Neural cell (in vitro differentiated cells): ENCODE results near the gene LRRC18. TPM values are rescaled to one million over a fixed set of nuclear protein-coding genes. Genes with fewer than 3 reads are reported as not detected.

Source experiments
- H2AFZ ChIP-seq: fragments of 200-600, 300-800 bp; sonication (generic), shearing (Covaris generic); 2 replicates; pipeline ENCODE4 v1.6.0; 2014; ENCODE audit warnings: low read depth, mild to moderate bottlenecking, antibody characterized with exemption, low read length, moderate library complexity
- H3F3A ChIP-seq: fragments of 200-600 bp; shearing (Covaris generic); 2 replicates; pipeline ENCODE4 v1.6.1; 2016; ENCODE audit warnings: mild to moderate bottlenecking, moderate library complexity, mixed read lengths, antibody characterized with exemption, low read length; ENCODE audit not compliant: insufficient read depth, poor library complexity, severe bottlenecking
- H3K27ac ChIP-seq: fragments of 200-600, 300-800 bp; sonication (generic), shearing (Covaris generic); 2 replicates; pipeline ENCODE4 v1.5.1; 2014; ENCODE audit warnings: mild to moderate bottlenecking, low read length, moderate library complexity
- H3K27me3 ChIP-seq: fragments of 300-800, 200-600 bp; sonication (generic), shearing (Covaris generic); 2 replicates; pipeline ENCODE4 v1.6.0; 2014; ENCODE audit warnings: mild to moderate bottlenecking, low read depth, low read length, moderate library complexity; ENCODE audit not compliant: insufficient read depth
- H3K36me3 ChIP-seq: fragments of 300-800, 200-600 bp; sonication (generic), shearing (Covaris generic); 2 replicates; pipeline ENCODE4 v1.5.1; 2014; ENCODE audit warnings: mild to moderate bottlenecking, antibody characterized with exemption, low read length, moderate library complexity; ENCODE audit not compliant: insufficient read depth
- H3K4me2 ChIP-seq: fragments of 300-800, 200-600 bp; sonication (generic), shearing (Covaris generic); 2 replicates; pipeline ENCODE4 v1.6.0; 2014; ENCODE audit warnings: mild to moderate bottlenecking, low read length
- H3K4me3 ChIP-seq: fragments of 300-800, 200-600 bp; sonication (generic), shearing (Covaris generic); 2 replicates; pipeline ENCODE4 v1.5.1; 2014; ENCODE audit warnings: mild to moderate bottlenecking, low read length, moderate library complexity
- H3K79me2 ChIP-seq: fragments of 200-600 bp; shearing (Covaris generic); replicated peaks from 2 replicates; pipeline ENCODE4 v1.6.0; 2014; ENCODE audit warnings: mild to moderate bottlenecking, low read length, moderate library complexity; ENCODE audit not compliant: insufficient read depth
- H3K9ac ChIP-seq: fragments of 300-800, 200-600 bp; sonication (generic), shearing (Covaris generic); 2 replicates; pipeline ENCODE4 v1.6.1; 2016; ENCODE audit warnings: mild to moderate bottlenecking, low read length, mixed read lengths
- H3K9me2 ChIP-seq: fragments of 200-600 bp; shearing (Covaris generic); 2 replicates; pipeline ENCODE4 v1.6.1; 2016; ENCODE audit warnings: mild to moderate bottlenecking, low read length, mixed read lengths; ENCODE audit not compliant: insufficient read depth
- H3K9me3 ChIP-seq: fragments of 200-600, 300-800 bp; sonication (generic), shearing (Covaris generic); 2 replicates; pipeline ENCODE4 v1.6.1; 2016; ENCODE audit warnings: mild to moderate bottlenecking, mixed run types, low read length, moderate library complexity, mixed read lengths
- H4K20me1 ChIP-seq: fragments of 200-600 bp; shearing (Covaris generic); 2 replicates; pipeline ENCODE4 v1.6.1; 2016; ENCODE audit warnings: mild to moderate bottlenecking, mixed run types; ENCODE audit not compliant: insufficient read depth
- EP300 ChIP-seq: fragments of 450-650 bp; conservative IDR thresholded peaks from 2 replicates; pipeline ENCODE4 v1.6.1; 2014; ENCODE audit warnings: antibody characterized with exemption, mild to moderate bottlenecking, moderate library complexity; ENCODE audit not compliant: poor library complexity, severe bottlenecking
- EZH2 ChIP-seq: fragments of 200-600, 300-800 bp; shearing (Covaris generic), sonication (generic); IDR thresholded peaks from 2 replicates; pipeline ENCODE4 v1.6.1; 2014; ENCODE audit warnings: antibody characterized with exemption, low read length, borderline replicate concordance, mild to moderate bottlenecking; ENCODE audit not compliant: insufficient read depth, poor library complexity, severe bottlenecking
- MXI1 ChIP-seq: fragments of 450-650 bp; conservative IDR thresholded peaks from 2 replicates; pipeline ENCODE4 v1.6.1; 2014; ENCODE audit warnings: antibody characterized with exemption, mild to moderate bottlenecking; ENCODE audit not compliant: poor library complexity, severe bottlenecking
- POLR2AphosphoS5 ChIP-seq: IDR thresholded peaks from 2 replicates; pipeline ENCODE4 v1.6.1; 2012
- RAD21 ChIP-seq: fragments of 450-650 bp; conservative IDR thresholded peaks from 2 replicates; pipeline ENCODE4 v1.6.1; 2014; ENCODE audit warnings: antibody characterized with exemption, mild to moderate bottlenecking, moderate library complexity
- SMC3 ChIP-seq: fragments of 450-650 bp; conservative IDR thresholded peaks from 2 replicates; pipeline ENCODE4 v1.6.1; 2014; ENCODE audit warnings: antibody characterized with exemption, mild to moderate bottlenecking, moderate library complexity; ENCODE audit not compliant: poor library complexity
- TAF1 ChIP-seq: IDR thresholded peaks from 2 replicates; pipeline ENCODE4 v1.6.1; 2012; ENCODE audit warnings: low read depth
- polyA plus RNA-seq: library from polyadenylated mRNA; depleted of rRNA; stranded (reverse); fragments of >200 nt; gene quantifications from 2 replicates; pipeline ENCODE4 v1.2.3, GENCODE V29; 2014
- TF ChIP-seq, protein P1 (sequence below): fragments of 450-650 bp; IDR thresholded peaks from 2 replicates; pipeline ENCODE4 v1.5.1; 2014; ENCODE audit warnings: antibody characterized with exemption, mild to moderate bottlenecking, moderate library complexity; ENCODE audit not compliant: poor library complexity, severe bottlenecking
- TF ChIP-seq, protein P2 (sequence below): IDR thresholded peaks from 2 replicates; pipeline ENCODE4 v1.6.1; 2012; ENCODE audit warnings: borderline replicate concordance

Gene LRRC18
- polyA plus RNA-seq, 1 donor from 2014 or later: not detected

DNA sequence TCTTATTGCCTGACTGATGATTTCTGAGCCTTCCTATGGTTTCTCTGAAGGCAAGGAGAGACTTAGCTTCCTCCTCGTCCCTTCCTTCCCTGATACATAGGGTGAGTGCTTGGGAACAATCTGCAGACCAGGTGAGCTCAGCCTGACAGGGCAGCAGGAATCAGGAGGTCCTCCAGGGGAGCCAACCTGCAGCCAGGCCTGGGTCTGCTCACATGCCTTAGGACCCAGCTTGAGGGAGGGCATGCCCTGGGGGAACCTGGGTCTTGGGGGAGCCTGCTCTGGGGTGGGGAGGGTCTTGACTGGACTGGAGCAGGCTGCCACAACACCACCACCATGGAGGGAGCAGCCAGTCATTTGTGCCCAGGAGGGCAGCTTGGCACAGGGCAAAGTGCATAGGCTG is 57.7 kb downstream of the LRRC18 start:
- Histone ChIP-seq H3K4me3 (no peak overlapping the region), H4K20me1 (no peaks in the 10 kb centered on the region), H3F3A (no peaks in the 10 kb centered on the region), H3K36me3 (no peaks in the 10 kb centered on the region), H3K4me2 (no peak overlapping the region), H3K27ac (no peak overlapping the region), H3K9me2 (no peaks in the 10 kb centered on the region), H3K79me2 (no peaks in the 10 kb centered on the region), H2AFZ (no peak overlapping the region), H3K27me3 (no peaks in the 10 kb centered on the region), H3K9me3 (no peaks in the 10 kb centered on the region), H3K9ac (no peak overlapping the region)
- TF ChIP-seq POLR2AphosphoS5 (no peak), EZH2 (no peak), EP300 (no peak), TAF1 (no peak), RAD21 (no peak), MXI1 (no peak), SMC3 (no peak)
- TF ChIP-seq, protein P1, sequence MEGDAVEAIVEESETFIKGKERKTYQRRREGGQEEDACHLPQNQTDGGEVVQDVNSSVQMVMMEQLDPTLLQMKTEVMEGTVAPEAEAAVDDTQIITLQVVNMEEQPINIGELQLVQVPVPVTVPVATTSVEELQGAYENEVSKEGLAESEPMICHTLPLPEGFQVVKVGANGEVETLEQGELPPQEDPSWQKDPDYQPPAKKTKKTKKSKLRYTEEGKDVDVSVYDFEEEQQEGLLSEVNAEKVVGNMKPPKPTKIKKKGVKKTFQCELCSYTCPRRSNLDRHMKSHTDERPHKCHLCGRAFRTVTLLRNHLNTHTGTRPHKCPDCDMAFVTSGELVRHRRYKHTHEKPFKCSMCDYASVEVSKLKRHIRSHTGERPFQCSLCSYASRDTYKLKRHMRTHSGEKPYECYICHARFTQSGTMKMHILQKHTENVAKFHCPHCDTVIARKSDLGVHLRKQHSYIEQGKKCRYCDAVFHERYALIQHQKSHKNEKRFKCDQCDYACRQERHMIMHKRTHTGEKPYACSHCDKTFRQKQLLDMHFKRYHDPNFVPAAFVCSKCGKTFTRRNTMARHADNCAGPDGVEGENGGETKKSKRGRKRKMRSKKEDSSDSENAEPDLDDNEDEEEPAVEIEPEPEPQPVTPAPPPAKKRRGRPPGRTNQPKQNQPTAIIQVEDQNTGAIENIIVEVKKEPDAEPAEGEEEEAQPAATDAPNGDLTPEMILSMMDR: no peak
- TF ChIP-seq, protein P2, sequence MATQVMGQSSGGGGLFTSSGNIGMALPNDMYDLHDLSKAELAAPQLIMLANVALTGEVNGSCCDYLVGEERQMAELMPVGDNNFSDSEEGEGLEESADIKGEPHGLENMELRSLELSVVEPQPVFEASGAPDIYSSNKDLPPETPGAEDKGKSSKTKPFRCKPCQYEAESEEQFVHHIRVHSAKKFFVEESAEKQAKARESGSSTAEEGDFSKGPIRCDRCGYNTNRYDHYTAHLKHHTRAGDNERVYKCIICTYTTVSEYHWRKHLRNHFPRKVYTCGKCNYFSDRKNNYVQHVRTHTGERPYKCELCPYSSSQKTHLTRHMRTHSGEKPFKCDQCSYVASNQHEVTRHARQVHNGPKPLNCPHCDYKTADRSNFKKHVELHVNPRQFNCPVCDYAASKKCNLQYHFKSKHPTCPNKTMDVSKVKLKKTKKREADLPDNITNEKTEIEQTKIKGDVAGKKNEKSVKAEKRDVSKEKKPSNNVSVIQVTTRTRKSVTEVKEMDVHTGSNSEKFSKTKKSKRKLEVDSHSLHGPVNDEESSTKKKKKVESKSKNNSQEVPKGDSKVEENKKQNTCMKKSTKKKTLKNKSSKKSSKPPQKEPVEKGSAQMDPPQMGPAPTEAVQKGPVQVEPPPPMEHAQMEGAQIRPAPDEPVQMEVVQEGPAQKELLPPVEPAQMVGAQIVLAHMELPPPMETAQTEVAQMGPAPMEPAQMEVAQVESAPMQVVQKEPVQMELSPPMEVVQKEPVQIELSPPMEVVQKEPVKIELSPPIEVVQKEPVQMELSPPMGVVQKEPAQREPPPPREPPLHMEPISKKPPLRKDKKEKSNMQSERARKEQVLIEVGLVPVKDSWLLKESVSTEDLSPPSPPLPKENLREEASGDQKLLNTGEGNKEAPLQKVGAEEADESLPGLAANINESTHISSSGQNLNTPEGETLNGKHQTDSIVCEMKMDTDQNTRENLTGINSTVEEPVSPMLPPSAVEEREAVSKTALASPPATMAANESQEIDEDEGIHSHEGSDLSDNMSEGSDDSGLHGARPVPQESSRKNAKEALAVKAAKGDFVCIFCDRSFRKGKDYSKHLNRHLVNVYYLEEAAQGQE: no peak

GRCh38 chr10:48880016-48880705 is 59.5 kb downstream of the LRRC18 start:
- no peaks in the 10 kb centered on the region for H3K79me2 ChIP-seq
- no peaks in the 10 kb centered on the region for H3K9me3 ChIP-seq
- no peaks in the 10 kb centered on the region for H4K20me1 ChIP-seq
- H3K36me3 ChIP-seq: no peaks in the 10 kb centered on the region
- H2AFZ ChIP-seq: no peak overlapping the region
- H3K4me3 ChIP-seq: no peak overlapping the region
- no peak overlapping the region for H3K4me2 ChIP-seq
- no peaks in the 10 kb centered on the region for H3F3A ChIP-seq
- peak; percentile 44 for TF ChIP-seq EP300
- TF ChIP-seq, protein P2: no peak
- no peak overlapping the region for H3K9ac ChIP-seq
- no peak overlapping the region for H3K27ac ChIP-seq
- no peaks in the 10 kb centered on the region for H3K27me3 ChIP-seq
- H3K9me2 ChIP-seq: no peaks in the 10 kb centered on the region
